Peyer's patch (tissue), 4 donors: Measurements from ENCODE around the gene VAMP1. TPM values are rescaled to one million over a fixed set of nuclear protein-coding genes. Genes with fewer than 3 reads are reported as not detected.

Source experiments
- DNase-seq, 3 donors: peaks; one replicate each; pipeline ENCODE4 v3.0.0-alpha.2; 2017 to 2019
- H3K27ac ChIP-seq, 4 donors: fragments of 200-600 bp; sonication (generic); one replicate each; pipeline ENCODE4 v1.5.1; 2016 to 2019
- H3K27me3 ChIP-seq, 2 donors: fragments of 200-600 bp; sonication (generic); one replicate each; pipeline ENCODE4 v1.5.1; 2019
- H3K36me3 ChIP-seq, 3 donors: fragments of 200-600 bp; sonication (generic); one replicate each; pipeline ENCODE4 v1.5.1; 2016 to 2019
- H3K4me1 ChIP-seq, 4 donors: fragments of 200-600 bp; sonication (generic); one replicate each; pipeline ENCODE4 v1.5.1; 2016 to 2019
- H3K4me3 ChIP-seq, 4 donors: fragments of 200-600 bp; sonication (generic); 1 replicate in 3 of 4; 2 replicates in 1 of 4; pipeline ENCODE4 v1.5.1; 2016 to 2019; ENCODE audit warnings: mild to moderate bottlenecking in 1 of 4
- H3K9me3 ChIP-seq, 4 donors: fragments of 200-600 bp; sonication (generic); one replicate each; pipeline ENCODE4 v1.5.1; 2016 to 2019; ENCODE audit warnings: mild to moderate bottlenecking in 1 of 4
- CTCF ChIP-seq, 6 experiments: fragments of 450-650 bp in 4 of 6; fragments of 200-600 bp in 2 of 6; sonication (generic) in 1 of 6; IDR thresholded peaks; one replicate each; pipeline ENCODE4 v1.5.1; 2017 to 2019; ENCODE audit warnings: antibody characterized with exemption in 6 of 6, mild to moderate bottlenecking in 3 of 6, moderate library complexity in 1 of 6
- POLR2A ChIP-seq, 2 donors: fragments of 450-650 bp; IDR thresholded peaks; one replicate each; pipeline ENCODE4 v1.5.1; 2017; ENCODE audit warnings: antibody characterized with exemption in 2 of 2, mild to moderate bottlenecking in 2 of 2, moderate library complexity in 2 of 2
- total RNA-seq, 4 donors: library from RNA; depleted of rRNA; stranded (reverse); fragments of >200 nt; gene quantifications; one replicate each; pipeline ENCODE4 v1.1.0, GENCODE V29; 2016

The VAMP1 gene
- total RNA-seq, 4 donors from 2014 or later, result 5.3 to 17.4 (median 9.3) TPM

GRCh38 chr12:6426882-6427671 is 43.4 kb downstream of the VAMP1 start:
- TF ChIP-seq CTCF (IDR thresholded peaks at IDR 0.05), result no peak
- TF ChIP-seq POLR2A (IDR thresholded peaks at IDR 0.05), result no peak
- no peaks in the 10 kb centered on the region for H3K36me3 ChIP-seq
- peak overlapping the region in 3 of 4 donors; percentile 14 to 78 (median 70) for H3K27ac ChIP-seq
- H3K9me3 ChIP-seq, result no peaks in the 10 kb centered on the region
- no peaks in the 10 kb centered on the region for H3K27me3 ChIP-seq
- DNase-seq, result peak in 2 of 3 donors; percentile 86 to 88
- H3K4me1 ChIP-seq, result peaks cover 0 to 23% (median 9%) of the 10 kb centered on the region in 4 donors
- peak overlapping the region in 1 of 4 donors; percentile 6 for H3K4me3 ChIP-seq

GRCh38 chr12:6425590-6426531 is 44.6 kb downstream of the VAMP1 start:
- Histone ChIP-seq H3K27ac (peak overlapping the region in 2 of 4 donors; percentile 70 to 78), H3K27me3 (no peaks in the 10 kb centered on the region), H3K36me3 (no peaks in the 10 kb centered on the region), H3K4me3 (no peak overlapping the region), H3K9me3 (no peaks in the 10 kb centered on the region), H3K4me1 (peaks cover 0 to 23% (median 8%) of the 10 kb centered on the region in 4 donors)
- TF ChIP-seq CTCF (IDR thresholded peaks at IDR 0.05), result no peak
- no peak for TF ChIP-seq POLR2A (IDR thresholded peaks at IDR 0.05)
- DNase-seq, result peak in 2 of 3 donors; percentile 74 to 76

- H3K9me3 ChIP-seq, result no peaks in the 10 kb centered on the region
- no peak overlapping the region for H3K4me3 ChIP-seq
- no peaks in the 10 kb centered on the region for H3K27me3 ChIP-seq
- peak overlapping the region in 1 of 4 donors; percentile 78 for H3K27ac ChIP-seq
- peaks cover 0 to 23% (median 5%) of the 10 kb centered on the region in 4 donors for H3K4me1 ChIP-seq
- peak in 1 of 3 donors; percentile 41 for DNase-seq
- no peaks in the 10 kb centered on the region for H3K36me3 ChIP-seq
- TF ChIP-seq POLR2A (IDR thresholded peaks at IDR 0.05) (no peak), CTCF (IDR thresholded peaks at IDR 0.05) (no peak)
Observed at GRCh38 chr12:6424866-6425265, 45.6 kb downstream of the VAMP1 start.

GRCh38 chr12:6424008-6424347 is 46.5 kb downstream of the VAMP1 start:
- Histone ChIP-seq H3K9me3 (no peaks in the 10 kb centered on the region), H3K27ac (peak overlapping the region in 1 of 4 donors; percentile 78), H3K4me1 (peaks cover 0 to 23% (median 4%) of the 10 kb centered on the region in 4 donors), H3K27me3 (no peaks in the 10 kb centered on the region), H3K4me3 (no peak overlapping the region), H3K36me3 (no peaks in the 10 kb centered on the region)
- no peak for DNase-seq
- TF ChIP-seq CTCF (IDR thresholded peaks at IDR 0.05) (no peak), POLR2A (IDR thresholded peaks at IDR 0.05) (no peak)

GRCh38 chr12:6423267-6424007 is 47.0 kb downstream of the VAMP1 start:
- Histone ChIP-seq H3K4me3 (no peak overlapping the region), H3K4me1 (peaks cover 0 to 23% (median 4%) of the 10 kb centered on the region in 4 donors), H3K36me3 (no peaks in the 10 kb centered on the region), H3K9me3 (no peaks in the 10 kb centered on the region), H3K27ac (peak overlapping the region in 1 of 4 donors; percentile 78), H3K27me3 (no peaks in the 10 kb centered on the region)
- peak; percentile 76 to 92 (median 78) for DNase-seq
- TF ChIP-seq CTCF (IDR thresholded peaks at IDR 0.05), result peak; percentile 77 to 97 (median 96)
- TF ChIP-seq POLR2A (IDR thresholded peaks at IDR 0.05), result peak in 1 of 2 donors; percentile 21
